Posterior cingulate gyrus (tissue), 11 donors: ENCODE results near the gene SCN3A.

Source experiments
- DNase-seq, 10 donors: peaks; one replicate each; pipeline versions ENCODE4 v3.0.0 to v3.0.0-alpha.2; 2020 to 2021; ENCODE audit warnings: mixed read lengths in 3 of 10
- intact Hi-C: fragments of 100-400 bp; cut with DNase I; formaldehyde crosslinking; loops from one replicate; pipeline ENCODE4 v1.15.1; 2023

Gene SCN3A

DNA sequence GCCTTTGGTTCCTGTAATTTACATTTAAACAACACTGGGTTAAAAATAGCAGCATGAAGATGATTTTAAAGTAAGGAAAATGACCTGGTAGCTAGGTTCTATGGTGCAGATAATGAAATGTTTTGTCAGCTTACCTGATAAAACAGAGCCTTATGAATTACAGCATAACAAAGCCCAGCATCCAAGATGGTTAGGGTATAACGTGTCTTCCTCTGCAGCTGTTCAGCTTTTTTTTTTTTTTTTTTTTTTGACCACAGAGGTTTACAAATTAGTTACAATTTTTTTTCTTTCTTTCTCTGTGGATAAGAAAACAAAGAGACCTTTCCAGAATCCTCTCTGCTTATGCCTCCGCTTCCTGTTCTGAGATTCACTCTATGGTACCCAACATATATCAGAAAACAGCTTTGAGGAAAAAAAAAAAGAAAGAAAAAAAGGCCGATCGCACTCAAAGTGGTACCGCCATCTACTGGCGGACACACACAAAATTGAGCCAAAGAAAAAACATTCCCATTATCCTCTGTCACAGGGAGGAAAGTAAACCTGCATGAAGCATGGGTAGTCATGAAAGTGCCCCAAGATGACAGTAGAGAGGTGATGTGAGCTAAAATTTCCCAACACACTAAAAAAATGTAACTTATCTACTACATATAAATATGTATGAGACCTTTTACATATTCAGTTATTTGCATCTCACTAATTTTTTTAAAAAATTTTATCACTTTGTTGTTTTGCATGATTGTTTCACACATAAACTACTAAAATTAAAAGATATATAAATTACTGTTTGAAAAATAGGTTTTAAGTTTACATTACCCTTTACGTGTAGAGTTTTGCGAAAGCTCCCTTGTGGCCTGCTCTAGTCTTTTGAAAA, at the start of gene SCN3A:
SCN3A (minus strand) TSS at position 362 of the 871 bp plus-strand sequence. CDS start 27,656 bp downstream, outside the sequence.
- peak in 5 of 10 donors; percentile 9 to 33 (median 19) for DNase-seq
- intact Hi-C loops, result loop anchor here (1.0 to 2.0 kb wide), 2 partner anchors 188 to 211 kb away; no protein-coding TSS in a partner anchor

GRCh38 chr2:165253178-165253577, 49.3 kb upstream of the SCN3A start:
- intact Hi-C loops, result no loop called here

DNA sequence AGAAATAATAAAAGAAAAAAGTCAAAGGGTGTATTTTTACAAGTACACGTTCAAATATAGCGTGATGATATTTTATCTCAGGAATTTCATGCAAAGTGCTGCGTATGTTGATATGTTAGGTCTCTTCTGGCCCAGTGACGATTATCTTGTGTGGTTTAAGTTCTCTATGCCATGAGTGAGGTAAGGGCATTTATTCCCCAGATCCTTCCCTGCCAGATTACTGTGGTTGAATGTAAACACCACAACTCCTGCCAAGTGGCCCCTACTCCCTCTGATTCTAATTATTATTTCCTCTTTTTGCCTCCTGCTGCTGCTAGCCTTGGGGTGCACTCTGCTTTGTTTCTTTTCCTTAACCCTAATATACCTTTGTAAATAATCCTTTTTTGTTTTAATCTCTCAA, 47.5 kb upstream of the SCN3A start:
- no peak for DNase-seq
- intact Hi-C loops, result no loop called here

More at GRCh38 chr2:165253178-165253577, 49.3 kb upstream of the SCN3A start:
- DNase-seq, result no peak

- intact Hi-C loops, result no loop called here
- no peak for DNase-seq
Observed at GRCh38 chr2:165248238-165248637, 44.4 kb upstream of the SCN3A start.

GRCh38 chr2:165245081-165245793, 41.4 kb upstream of the SCN3A start:
- DNase-seq, result no peak
- intact Hi-C loops, result no loop called here

- intact Hi-C loops, result loop anchor here (5.0 kb wide), 1 partner anchor 51 kb away; no protein-coding TSS in a partner anchor
Observed at GRCh38 chr2:165240916-165241315, 37.1 kb upstream of the SCN3A start.

DNA sequence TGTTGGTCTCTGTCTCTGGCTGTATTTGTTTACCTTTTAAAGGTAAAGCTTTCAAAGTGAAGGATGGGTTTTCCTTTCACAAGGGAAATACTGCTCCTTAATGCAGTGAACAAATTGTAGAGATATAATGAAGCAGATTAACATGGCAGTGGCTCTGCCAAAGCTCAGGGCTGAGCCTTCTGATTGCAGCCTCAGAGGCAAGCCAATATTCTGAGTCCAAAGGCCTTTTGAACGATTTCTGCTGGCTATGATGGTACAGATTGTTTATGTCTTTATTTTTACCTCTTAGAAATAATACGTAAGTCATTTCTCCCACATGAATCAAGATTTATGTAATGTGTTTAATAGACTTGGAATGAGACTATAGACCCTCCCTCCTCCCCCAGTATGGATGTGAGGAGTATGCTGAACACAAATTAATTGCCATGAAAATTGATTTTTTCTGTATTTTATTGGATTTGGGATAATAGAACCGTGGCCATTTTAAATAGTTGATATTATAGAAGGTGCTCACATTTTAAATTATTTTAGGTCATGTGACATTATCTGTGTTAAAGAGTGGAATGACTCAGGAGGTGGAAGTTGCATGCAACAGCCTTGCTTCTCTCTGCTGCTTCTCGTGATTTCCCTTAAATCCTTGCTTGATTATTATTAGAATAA, 36.1 kb upstream of the SCN3A start:
- intact Hi-C loops, result loop anchor here (5.0 kb wide), 1 partner anchor 52 kb away; no protein-coding TSS in a partner anchor
- peak in 2 of 10 donors; percentile 6 to 12 for DNase-seq

More at GRCh38 chr2:165240916-165241315, 37.1 kb upstream of the SCN3A start:
- no peak for DNase-seq

DNA sequence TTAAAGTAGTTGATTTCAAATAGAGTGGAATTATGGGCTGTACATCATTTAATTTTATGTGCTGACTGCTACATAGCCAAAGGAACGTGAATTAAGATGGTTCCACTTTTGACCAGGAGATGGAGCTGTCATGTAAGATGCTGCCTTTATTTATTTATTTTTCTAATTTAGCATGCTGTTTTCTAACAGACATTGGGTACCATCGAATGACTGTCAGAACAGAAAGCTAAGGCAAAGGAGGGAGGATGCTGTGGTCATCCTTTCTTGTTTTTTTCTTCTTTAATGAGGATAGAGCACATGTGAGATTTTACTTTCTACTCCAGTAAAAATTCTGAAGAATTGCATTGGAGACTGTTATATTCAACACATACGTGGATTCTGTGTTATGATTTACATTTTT, 35.4 kb upstream of the SCN3A start, which contains the start of gene SCN2A:
SCN2A (plus strand) TSS at position 185 of the 400 bp plus-strand sequence. CDS start 56,410 bp downstream, outside the sequence.
- no peak for DNase-seq
- intact Hi-C loops, result no loop called here

- DNase-seq, result no peak
- intact Hi-C loops, result no loop called here
Observed at GRCh38 chr2:165238295-165238694, 34.4 kb upstream of the SCN3A start.

- intact Hi-C loops, result no loop called here
- DNase-seq, result no peak
Observed at GRCh38 chr2:165237056-165237455, 33.2 kb upstream of the SCN3A start.

- intact Hi-C loops, result no loop called here
- no peak for DNase-seq
Observed at GRCh38 chr2:165227571-165227970, 23.7 kb upstream of the SCN3A start.

GRCh38 chr2:165224941-165225340, 21.1 kb upstream of the SCN3A start:
- intact Hi-C loops, result no loop called here
- DNase-seq, result no peak

- intact Hi-C loops, result no loop called here
Observed at GRCh38 chr2:165219481-165219880, 15.6 kb upstream of the SCN3A start.

GRCh38 chr2:165214093-165214492, 10.2 kb upstream of the SCN3A start:
- intact Hi-C loops, result no loop called here
- no peak for DNase-seq

More at GRCh38 chr2:165219481-165219880, 15.6 kb upstream of the SCN3A start:
- no peak for DNase-seq

- no peak for DNase-seq
- intact Hi-C loops, result no loop called here
Observed at GRCh38 chr2:165208094-165208493, 4.2 kb upstream of the SCN3A start.

- intact Hi-C loops, result no loop called here
- DNase-seq, result no peak
Observed at GRCh38 chr2:165205865-165206264, 2.0 kb upstream of the SCN3A start.

GRCh38 chr2:165202239-165202638, 1.6 kb downstream of the SCN3A start:
- intact Hi-C loops, result loop anchor here (2.0 kb wide), 1 partner anchor 209 kb away; no protein-coding TSS in a partner anchor
- DNase-seq, result no peak

DNA sequence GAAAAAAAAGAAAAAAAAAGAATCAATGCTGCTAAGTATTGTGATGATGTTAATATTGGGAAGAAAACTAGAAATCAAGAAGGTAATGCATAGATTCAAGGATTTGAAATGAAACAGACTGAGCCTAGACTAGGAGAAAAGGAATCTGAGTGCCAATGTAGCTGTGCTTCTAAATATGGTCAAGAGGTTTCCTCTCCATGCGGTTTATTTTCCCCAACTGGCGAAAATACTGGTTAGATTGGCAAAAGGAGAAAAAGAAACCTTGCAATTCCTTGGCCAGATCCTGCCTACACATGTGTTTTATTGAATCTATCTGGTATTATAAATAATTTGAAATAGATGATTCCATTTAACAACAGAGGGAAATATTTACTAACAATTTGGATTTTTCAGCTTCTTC, 5.7 kb downstream of the SCN3A start:
- intact Hi-C loops, result no loop called here
- DNase-seq, result no peak

DNA sequence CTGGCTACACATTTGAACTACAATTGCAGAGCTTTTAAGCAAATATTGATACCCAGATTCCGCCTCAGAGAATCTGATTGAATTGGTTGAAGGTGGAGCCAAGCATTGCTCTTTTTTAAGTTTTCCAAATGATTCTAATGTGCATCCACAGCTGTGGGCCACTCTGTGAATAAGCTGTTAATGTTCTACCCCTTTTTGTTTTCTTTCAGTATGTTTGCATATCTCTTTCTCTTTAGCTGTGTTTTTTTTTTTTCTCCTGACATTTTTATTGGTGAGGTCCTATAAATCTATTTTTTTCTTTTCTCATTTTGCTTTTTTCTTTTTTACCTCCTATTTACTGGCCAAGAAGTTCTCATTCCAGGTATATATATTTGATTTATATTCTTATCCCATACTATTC, 6.5 kb downstream of the SCN3A start:
- intact Hi-C loops, result no loop called here
- no peak for DNase-seq

GRCh38 chr2:165196411-165196810, 7.4 kb downstream of the SCN3A start:
- intact Hi-C loops, result no loop called here
- DNase-seq, result no peak
